Measurements from ENCODE around the gene FCER2. TPM values are rescaled to one million over a fixed set of nuclear protein-coding genes. Genes with fewer than 3 reads are reported as not detected.

FCER2 gene
- total RNA-seq, 4 donors from 2014 or later, result not detected

DNA sequence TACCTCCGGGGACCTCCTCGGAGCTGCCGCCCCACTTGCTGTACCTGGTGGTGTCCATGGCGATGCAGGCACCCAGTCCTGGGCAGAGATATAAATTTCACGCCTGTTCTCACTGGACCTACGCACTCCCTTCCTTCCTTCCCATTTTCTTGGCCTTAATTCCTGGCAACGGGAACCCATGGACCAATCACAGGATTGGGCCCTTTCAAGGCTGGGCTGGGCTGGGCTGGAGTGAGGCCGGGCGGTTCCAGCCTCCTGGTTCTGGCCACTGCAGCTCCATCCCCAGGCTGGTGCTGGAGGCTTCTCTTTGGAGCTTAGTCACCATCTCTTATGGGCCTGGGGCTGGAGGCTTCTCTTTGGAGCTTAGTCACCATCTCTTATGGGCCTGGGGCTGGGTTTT lies 30.1 kb upstream of the FCER2 start, which contains the start of gene CLEC4G:
Gene CLEC4G (minus strand): TSS at position 66 of the 400 bp plus-strand sequence. CDS start 8 bp downstream, at position 58.
- Histone ChIP-seq H3K27ac (no peak within 1 kb of the TSS), H3K36me3 (no peaks in the 10 kb centered on the region), H3K9me3 (no peaks in the 10 kb centered on the region), H3K4me3 (no peak within 1 kb of the TSS), H3K27me3 (peaks cover 5 to 76% (median 12%) of the 10 kb centered on the region in 4 donors), H3K4me1 (peaks cover 0 to 8% (median 3%) of the 10 kb centered on the region in 3 donors)
- intact Hi-C loops (cut with DNase I), result no loop called here
- DNase-seq, result no peak
- WGBS, 2 donors, result 53 to 55% methylated on average over 6 to 8 of the region's 9 CpGs
- TF ChIP-seq, protein P1, sequence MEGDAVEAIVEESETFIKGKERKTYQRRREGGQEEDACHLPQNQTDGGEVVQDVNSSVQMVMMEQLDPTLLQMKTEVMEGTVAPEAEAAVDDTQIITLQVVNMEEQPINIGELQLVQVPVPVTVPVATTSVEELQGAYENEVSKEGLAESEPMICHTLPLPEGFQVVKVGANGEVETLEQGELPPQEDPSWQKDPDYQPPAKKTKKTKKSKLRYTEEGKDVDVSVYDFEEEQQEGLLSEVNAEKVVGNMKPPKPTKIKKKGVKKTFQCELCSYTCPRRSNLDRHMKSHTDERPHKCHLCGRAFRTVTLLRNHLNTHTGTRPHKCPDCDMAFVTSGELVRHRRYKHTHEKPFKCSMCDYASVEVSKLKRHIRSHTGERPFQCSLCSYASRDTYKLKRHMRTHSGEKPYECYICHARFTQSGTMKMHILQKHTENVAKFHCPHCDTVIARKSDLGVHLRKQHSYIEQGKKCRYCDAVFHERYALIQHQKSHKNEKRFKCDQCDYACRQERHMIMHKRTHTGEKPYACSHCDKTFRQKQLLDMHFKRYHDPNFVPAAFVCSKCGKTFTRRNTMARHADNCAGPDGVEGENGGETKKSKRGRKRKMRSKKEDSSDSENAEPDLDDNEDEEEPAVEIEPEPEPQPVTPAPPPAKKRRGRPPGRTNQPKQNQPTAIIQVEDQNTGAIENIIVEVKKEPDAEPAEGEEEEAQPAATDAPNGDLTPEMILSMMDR (IDR thresholded peaks at IDR 0.05), result no peak
- no peak for TF ChIP-seq POLR2A (IDR thresholded peaks at IDR 0.05)

GRCh38 chr19:7731615-7732014 lies 29.7 kb upstream of the FCER2 start:
- 75 to 82% methylated on average over 2 to 3 of the region's 5 CpGs for WGBS, 2 donors
- Histone ChIP-seq H3K9me3 (no peaks in the 10 kb centered on the region), H3K4me1 (peaks cover 0 to 8% (median 3%) of the 10 kb centered on the region in 3 donors), H3K4me3 (no peak overlapping the region), H3K36me3 (no peaks in the 10 kb centered on the region), H3K27me3 (peaks cover 5 to 79% (median 12%) of the 10 kb centered on the region in 4 donors), H3K27ac (no peak overlapping the region)
- intact Hi-C loops (cut with DNase I), result no loop called here
- no peak for TF ChIP-seq POLR2A (IDR thresholded peaks at IDR 0.05)
- TF ChIP-seq, protein P1 (IDR thresholded peaks at IDR 0.05), result no peak
- DNase-seq, result no peak

- Histone ChIP-seq H3K36me3 (no peaks in the 10 kb centered on the region), H3K4me1 (peaks cover 0 to 8% (median 3%) of the 10 kb centered on the region in 3 donors), H3K9me3 (no peaks in the 10 kb centered on the region), H3K27me3 (peaks cover 5 to 83% (median 12%) of the 10 kb centered on the region in 4 donors), H3K4me3 (no peak overlapping the region), H3K27ac (no peak overlapping the region)
- intact Hi-C loops (cut with DNase I), result no loop called here
- DNase-seq, result no peak
- TF ChIP-seq, protein P1 (IDR thresholded peaks at IDR 0.05), result no peak
- TF ChIP-seq POLR2A (IDR thresholded peaks at IDR 0.05), result no peak
- 53% methylated on average over 11 of the region's 39 CpGs; no CpG with 5 or more reads in 1 of the 2 donors for WGBS, 2 donors
These were observed 29.3 kb upstream of the FCER2 start for GRCh38 chr19:7731218-7731595.

GRCh38 chr19:7730286-7731217 lies 28.6 kb upstream of the FCER2 start:
- H3K4me1 ChIP-seq, result peaks cover 0 to 8% (median 3%) of the 10 kb centered on the region in 3 donors
- no peaks in the 10 kb centered on the region for H3K9me3 ChIP-seq
- 0 to 15% methylated on average over 2 to 4 of the region's 78 CpGs for WGBS, 2 donors
- no peak overlapping the region for H3K27ac ChIP-seq
- H3K4me3 ChIP-seq, result peak overlapping the region in 1 of 4 donors; percentile 15
- H3K36me3 ChIP-seq, result no peaks in the 10 kb centered on the region
- H3K27me3 ChIP-seq, result peaks cover 5 to 86% (median 12%) of the 10 kb centered on the region in 4 donors
- no peak for DNase-seq
- intact Hi-C loops (cut with DNase I), result no loop called here
- TF ChIP-seq POLR2A (IDR thresholded peaks at IDR 0.05), result no peak
- TF ChIP-seq, protein P1 (IDR thresholded peaks at IDR 0.05), result no peak

- WGBS, 2 donors, result 6 to 8% methylated on average over 2 to 6 of the region's 34 CpGs
- H3K27ac ChIP-seq, result no peak overlapping the region
- peaks cover 5 to 92% (median 12%) of the 10 kb centered on the region in 4 donors for H3K27me3 ChIP-seq
- H3K36me3 ChIP-seq, result no peaks in the 10 kb centered on the region
- no peak for DNase-seq
- TF ChIP-seq, protein P1 (IDR thresholded peaks at IDR 0.05), result no peak
- TF ChIP-seq POLR2A (IDR thresholded peaks at IDR 0.05), result no peak
- no peaks in the 10 kb centered on the region for H3K9me3 ChIP-seq
- H3K4me3 ChIP-seq, result peak overlapping the region in 1 of 4 donors; percentile 15
- intact Hi-C loops (cut with DNase I), result no loop called here
- peaks cover 0 to 8% (median 3%) of the 10 kb centered on the region in 3 donors for H3K4me1 ChIP-seq
These were observed 27.9 kb upstream of the FCER2 start for GRCh38 chr19:7729831-7730285.

Measured in esophagus squamous epithelium (tissue), 5 donors.